Measurements from ENCODE around the gene MGAT5. TPM values are rescaled to one million over a fixed set of nuclear protein-coding genes. Genes with fewer than 3 reads are reported as not detected.

MGAT5 gene
- total RNA-seq, 4 donors from 2014 or later = 16.3 to 37.8 (median 32.5) TPM

- intact Hi-C loops (cut with DNase I; ENCODE audit: low total_unique reads) = no loop called here
- H3K4me3 ChIP-seq (ENCODE audit: low read depth, poor library complexity, severe bottlenecking) = no peak overlapping the region
- 52 to 60% methylated on average over 3 of the region's 3 CpGs for WGBS, 2 donors
- DNase-seq (ENCODE audit: low spot score in 2 of 2) = no peak
- TF ChIP-seq POLR2A (IDR thresholded peaks at IDR 0.05) = no peak
- TF ChIP-seq, protein P1, sequence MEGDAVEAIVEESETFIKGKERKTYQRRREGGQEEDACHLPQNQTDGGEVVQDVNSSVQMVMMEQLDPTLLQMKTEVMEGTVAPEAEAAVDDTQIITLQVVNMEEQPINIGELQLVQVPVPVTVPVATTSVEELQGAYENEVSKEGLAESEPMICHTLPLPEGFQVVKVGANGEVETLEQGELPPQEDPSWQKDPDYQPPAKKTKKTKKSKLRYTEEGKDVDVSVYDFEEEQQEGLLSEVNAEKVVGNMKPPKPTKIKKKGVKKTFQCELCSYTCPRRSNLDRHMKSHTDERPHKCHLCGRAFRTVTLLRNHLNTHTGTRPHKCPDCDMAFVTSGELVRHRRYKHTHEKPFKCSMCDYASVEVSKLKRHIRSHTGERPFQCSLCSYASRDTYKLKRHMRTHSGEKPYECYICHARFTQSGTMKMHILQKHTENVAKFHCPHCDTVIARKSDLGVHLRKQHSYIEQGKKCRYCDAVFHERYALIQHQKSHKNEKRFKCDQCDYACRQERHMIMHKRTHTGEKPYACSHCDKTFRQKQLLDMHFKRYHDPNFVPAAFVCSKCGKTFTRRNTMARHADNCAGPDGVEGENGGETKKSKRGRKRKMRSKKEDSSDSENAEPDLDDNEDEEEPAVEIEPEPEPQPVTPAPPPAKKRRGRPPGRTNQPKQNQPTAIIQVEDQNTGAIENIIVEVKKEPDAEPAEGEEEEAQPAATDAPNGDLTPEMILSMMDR (IDR thresholded peaks at IDR 0.05) = no peak
Observed at GRCh38 chr2:134408791-134409190, 154.9 kb downstream of the MGAT5 start.

- WGBS, 2 donors = 82 to 90% methylated on average over 2 of the region's 2 CpGs
- H3K4me3 ChIP-seq (ENCODE audit: low read depth, poor library complexity, severe bottlenecking) = no peak overlapping the region
- TF ChIP-seq, protein P1 (IDR thresholded peaks at IDR 0.05) = no peak
- no peak for TF ChIP-seq POLR2A (IDR thresholded peaks at IDR 0.05)
- DNase-seq (ENCODE audit: low spot score in 2 of 2) = no peak
- intact Hi-C loops (cut with DNase I; ENCODE audit: low total_unique reads) = loop anchor here (10.0 kb wide), 1 partner anchor 295 kb away; no protein-coding TSS in a partner anchor
Observed at GRCh38 chr2:134410006-134410405, 156.1 kb downstream of the MGAT5 start.

- no peak overlapping the region for H3K4me3 ChIP-seq (ENCODE audit: low read depth, poor library complexity, severe bottlenecking)
- intact Hi-C loops (cut with DNase I; ENCODE audit: low total_unique reads) = loop anchor here (10.0 kb wide), 1 partner anchor 296 kb away; no protein-coding TSS in a partner anchor
- TF ChIP-seq, protein P1 (IDR thresholded peaks at IDR 0.05) = no peak
- no peak for TF ChIP-seq POLR2A (IDR thresholded peaks at IDR 0.05)
- WGBS, 2 donors = 54 to 64% methylated on average over 5 of the region's 5 CpGs
- no peak for DNase-seq (ENCODE audit: low spot score in 2 of 2)
Observed at GRCh38 chr2:134410831-134411231, 157.0 kb downstream of the MGAT5 start.

DNA sequence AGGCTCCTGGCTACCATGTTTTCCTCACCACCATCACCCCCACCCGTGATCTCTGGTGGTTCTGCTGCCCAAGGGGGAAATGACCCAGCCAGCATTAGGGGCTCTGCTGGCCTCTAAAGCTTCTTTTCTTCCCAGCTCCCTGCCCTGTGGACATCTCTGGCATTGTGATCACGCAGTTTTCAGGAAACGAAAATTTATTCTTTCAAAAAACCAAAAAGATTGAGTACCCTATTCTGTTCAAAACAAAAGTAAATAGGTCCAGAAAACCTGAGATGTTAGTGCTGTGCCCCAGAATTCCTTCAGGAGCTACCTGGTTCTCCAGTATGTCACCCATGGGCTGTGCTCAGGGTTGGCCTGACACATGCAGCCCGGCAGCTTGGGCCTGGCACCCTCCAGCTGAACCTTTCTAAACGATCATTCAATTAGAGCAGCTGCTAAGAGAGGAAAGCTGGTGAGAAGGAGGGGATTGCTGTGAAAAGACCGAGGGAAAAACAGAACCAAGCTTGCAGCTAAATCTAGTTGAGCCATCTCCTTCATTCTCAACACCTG is 157.5 kb downstream of the MGAT5 start:
- WGBS, 2 donors = 69 to 71% methylated on average over 6 of the region's 6 CpGs
- no peak for DNase-seq (ENCODE audit: low spot score in 2 of 2)
- no peak overlapping the region for H3K4me3 ChIP-seq (ENCODE audit: low read depth, poor library complexity, severe bottlenecking)
- TF ChIP-seq POLR2A (IDR thresholded peaks at IDR 0.05) = no peak
- TF ChIP-seq, protein P1 (IDR thresholded peaks at IDR 0.05) = no peak
- intact Hi-C loops (cut with DNase I; ENCODE audit: low total_unique reads) = loop anchor here (10.0 kb wide), 1 partner anchor 297 kb away; no protein-coding TSS in a partner anchor

DNA sequence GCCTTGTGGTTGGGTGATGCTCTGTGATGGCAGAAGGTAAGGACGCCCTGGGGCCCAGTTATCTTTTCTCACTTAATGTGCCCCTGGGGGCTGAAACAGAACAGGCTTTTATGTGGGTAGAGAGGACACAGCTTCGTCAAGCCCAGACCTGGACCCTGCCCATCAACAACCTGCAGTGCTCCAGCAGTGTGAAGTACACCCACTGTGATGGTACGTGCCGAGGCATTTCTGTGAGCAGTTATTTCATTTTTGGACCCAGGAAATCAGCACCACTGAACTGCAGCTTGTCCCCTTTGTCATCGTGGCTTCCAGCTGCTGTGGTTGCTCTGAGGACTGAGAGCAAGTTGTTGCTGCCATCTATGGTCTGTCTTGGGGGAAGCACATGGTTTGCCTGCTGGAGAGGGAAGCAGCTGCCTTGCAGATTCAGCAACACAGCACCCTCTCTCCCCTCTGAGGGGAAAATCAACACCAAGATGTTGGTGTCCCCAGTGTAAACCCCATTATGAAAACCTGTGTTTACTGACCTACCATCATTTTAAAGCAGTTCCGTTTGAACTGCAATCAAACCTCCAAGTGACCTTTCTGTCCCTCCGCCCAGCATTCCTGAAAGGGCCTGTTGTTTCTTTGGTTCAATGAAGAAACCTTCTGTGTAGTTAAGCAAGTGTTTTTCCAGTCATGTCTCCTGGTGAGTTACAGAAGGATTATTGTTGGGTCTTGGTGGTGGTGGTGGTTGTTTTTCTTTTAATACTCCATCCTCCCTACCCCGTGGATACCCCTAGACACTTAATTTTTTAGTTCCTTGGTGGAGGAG is 158.2 kb downstream of the MGAT5 start:
- no peak for TF ChIP-seq POLR2A (IDR thresholded peaks at IDR 0.05)
- TF ChIP-seq, protein P1 (IDR thresholded peaks at IDR 0.05) = no peak
- intact Hi-C loops (cut with DNase I; ENCODE audit: low total_unique reads) = loop anchor here (10.0 kb wide), 1 partner anchor 297 kb away; no protein-coding TSS in a partner anchor
- WGBS, 2 donors = 51 to 54% methylated on average over 8 of the region's 8 CpGs
- H3K4me3 ChIP-seq (ENCODE audit: low read depth, poor library complexity, severe bottlenecking) = no peak overlapping the region
- peak; percentile 63 to 93 for DNase-seq (ENCODE audit: low spot score in 2 of 2)
